ENCODE measurements around the gene ZNF350. TPM values are rescaled to one million over a fixed set of nuclear protein-coding genes. Genes with fewer than 3 reads are reported as not detected.

Gene ZNF350
- total and polyA plus RNA-seq, 2 of the 13 experiments (the other 11 are each of a cell fraction or from before 2014, with no cell fraction given) = 3.7 to 6.9 TPM

DNA sequence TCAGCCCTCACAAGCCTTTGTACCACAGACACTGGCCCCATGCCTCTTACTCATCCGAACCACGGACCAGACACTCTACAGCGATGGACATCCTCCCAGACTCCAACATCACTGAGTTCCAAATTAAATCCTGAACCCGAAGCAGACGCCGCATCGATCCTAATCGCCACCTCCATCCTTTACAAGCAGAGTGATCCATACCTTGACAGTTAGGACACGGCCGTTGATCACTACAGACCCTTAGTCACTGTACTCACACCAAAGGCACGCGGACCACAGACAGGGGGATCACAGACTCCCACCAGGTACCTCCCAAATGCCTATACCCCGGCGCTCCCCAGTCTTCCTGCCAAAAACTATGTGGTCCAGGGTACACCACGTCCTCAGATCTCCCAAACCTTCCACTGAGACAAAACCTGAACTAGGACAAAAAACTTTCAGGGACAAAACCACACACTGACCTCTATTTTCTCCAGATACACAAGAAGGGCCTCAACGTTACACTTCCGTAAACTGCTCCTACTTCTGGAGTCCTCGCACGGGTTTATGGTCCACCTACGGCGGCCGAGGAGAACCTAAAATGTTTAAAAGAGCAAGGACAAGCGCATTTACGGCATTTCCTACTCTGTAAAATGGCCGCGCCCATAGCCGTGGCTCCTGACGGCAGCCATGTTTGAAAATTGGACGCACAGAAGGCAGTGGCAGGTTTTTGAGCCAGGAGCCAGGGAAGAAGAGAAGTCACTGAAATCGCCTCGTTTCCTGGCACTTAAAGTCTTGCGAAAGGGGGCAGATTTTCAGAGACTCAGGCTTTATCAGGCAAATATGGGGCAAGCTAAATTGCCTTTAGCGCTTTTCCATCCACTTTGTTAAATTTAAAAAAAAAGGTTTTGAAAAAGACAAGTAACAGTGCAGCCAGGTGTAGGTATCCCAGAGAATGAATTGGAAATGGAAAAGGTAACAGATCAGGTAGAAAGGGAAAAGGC lies at the start of gene ZNF350 (continued):
- TF ChIP-seq ZNF780A (CRISPR knock-in tag; IDR thresholded peaks at IDR 0.05) = no peak
- TF ChIP-seq, protein P1, sequence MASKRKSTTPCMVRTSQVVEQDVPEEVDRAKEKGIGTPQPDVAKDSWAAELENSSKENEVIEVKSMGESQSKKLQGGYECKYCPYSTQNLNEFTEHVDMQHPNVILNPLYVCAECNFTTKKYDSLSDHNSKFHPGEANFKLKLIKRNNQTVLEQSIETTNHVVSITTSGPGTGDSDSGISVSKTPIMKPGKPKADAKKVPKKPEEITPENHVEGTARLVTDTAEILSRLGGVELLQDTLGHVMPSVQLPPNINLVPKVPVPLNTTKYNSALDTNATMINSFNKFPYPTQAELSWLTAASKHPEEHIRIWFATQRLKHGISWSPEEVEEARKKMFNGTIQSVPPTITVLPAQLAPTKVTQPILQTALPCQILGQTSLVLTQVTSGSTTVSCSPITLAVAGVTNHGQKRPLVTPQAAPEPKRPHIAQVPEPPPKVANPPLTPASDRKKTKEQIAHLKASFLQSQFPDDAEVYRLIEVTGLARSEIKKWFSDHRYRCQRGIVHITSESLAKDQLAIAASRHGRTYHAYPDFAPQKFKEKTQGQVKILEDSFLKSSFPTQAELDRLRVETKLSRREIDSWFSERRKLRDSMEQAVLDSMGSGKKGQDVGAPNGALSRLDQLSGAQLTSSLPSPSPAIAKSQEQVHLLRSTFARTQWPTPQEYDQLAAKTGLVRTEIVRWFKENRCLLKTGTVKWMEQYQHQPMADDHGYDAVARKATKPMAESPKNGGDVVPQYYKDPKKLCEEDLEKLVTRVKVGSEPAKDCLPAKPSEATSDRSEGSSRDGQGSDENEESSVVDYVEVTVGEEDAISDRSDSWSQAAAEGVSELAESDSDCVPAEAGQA (IDR thresholded peaks at IDR 0.05; ENCODE audit: low read depth) = peak; percentile 66; the same call in 1 of the 2 replicates
- TF ChIP-seq, protein P1 (CRISPR knock-in tag; IDR thresholded peaks at IDR 0.05; ENCODE audit: borderline replicate concordance) = peak; percentile 91; the same call in 1 of the 2 replicates
- no peak for TF ChIP-seq LBX2 (CRISPR knock-in tag; IDR thresholded peaks at IDR 0.05; ENCODE audit: borderline replicate concordance)
- TF ChIP-seq ZNF253 (CRISPR knock-in tag; IDR thresholded peaks at IDR 0.05; ENCODE audit: borderline replicate concordance) = no peak
- TF ChIP-seq NFRKB (IDR thresholded peaks at IDR 0.05) = no peak
- TF ChIP-seq MTA1 (CRISPR knock-in tag; IDR thresholded peaks at IDR 0.05; ENCODE audit: borderline replicate concordance) = no peak
- TF ChIP-seq TFDP2 (CRISPR knock-in tag; IDR thresholded peaks at IDR 0.05) = peak; percentile 68
- peak; percentile 43 for TF ChIP-seq ZBTB33 (CRISPR knock-in tag; IDR thresholded peaks at IDR 0.05)
- TF ChIP-seq RELA (CRISPR knock-in tag; IDR thresholded peaks at IDR 0.05) = no peak
- no peak for TF ChIP-seq ZNF777 (CRISPR knock-in tag; IDR thresholded peaks at IDR 0.05)
- TF ChIP-seq MAFK (conservative IDR thresholded peaks at IDR 0.05 in 1 of 2, IDR thresholded peaks at IDR 0.05 in 1 of 2; ENCODE audit: low read length in 2 of 2) = no peak
- no peak for TF ChIP-seq CAMTA2 (CRISPR knock-in tag; IDR thresholded peaks at IDR 0.05; ENCODE audit: borderline replicate concordance)
- peak; percentile 62; the same call in 1 of the 2 replicates for TF ChIP-seq PRDM10 (CRISPR knock-in tag; IDR thresholded peaks at IDR 0.05; ENCODE audit: low read depth)

Measured in HepG2 (cell line).